Measurements from ENCODE around the gene FGF3. TPM values are rescaled to one million over a fixed set of nuclear protein-coding genes. Genes with fewer than 3 reads are reported as not detected.

Gene FGF3
- total and polyA plus RNA-seq, 10 of the 15 experiments (the other 5 are each of a cell fraction or from before 2014, with no cell fraction given): not detected

DNA sequence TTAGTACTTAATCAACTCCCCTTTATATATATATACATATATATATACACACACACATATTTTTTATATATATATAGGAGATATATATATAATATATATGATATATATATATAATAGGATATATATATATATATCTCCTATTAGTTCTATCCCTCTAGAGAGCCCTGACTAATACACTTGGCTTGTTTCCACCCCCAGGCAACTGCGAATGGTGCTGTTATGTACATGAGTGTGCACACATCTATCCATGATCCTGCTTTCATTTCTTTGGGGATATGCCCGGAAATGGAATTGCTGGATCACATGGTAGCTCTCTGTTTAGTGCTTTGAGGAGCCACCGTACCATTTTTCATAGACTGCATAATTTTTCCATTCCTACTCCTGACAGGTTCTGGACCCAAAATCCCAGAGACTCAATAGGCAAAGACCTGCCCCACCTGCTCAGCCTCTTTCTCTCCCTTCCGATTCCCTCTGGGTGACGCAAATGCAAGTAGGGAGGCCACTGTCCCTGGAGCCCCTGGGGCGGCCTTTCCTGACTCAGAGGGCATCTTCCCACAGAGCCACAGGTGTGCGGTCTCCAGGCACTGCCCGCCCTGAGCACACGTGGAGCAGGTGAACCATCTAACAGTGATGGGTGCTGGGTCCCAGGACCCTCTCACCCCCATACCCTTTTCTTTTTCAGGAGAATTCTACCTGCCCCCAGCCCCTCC, 12.0 kb downstream of the FGF3 start (continued):
- TF ChIP-seq, protein P1, sequence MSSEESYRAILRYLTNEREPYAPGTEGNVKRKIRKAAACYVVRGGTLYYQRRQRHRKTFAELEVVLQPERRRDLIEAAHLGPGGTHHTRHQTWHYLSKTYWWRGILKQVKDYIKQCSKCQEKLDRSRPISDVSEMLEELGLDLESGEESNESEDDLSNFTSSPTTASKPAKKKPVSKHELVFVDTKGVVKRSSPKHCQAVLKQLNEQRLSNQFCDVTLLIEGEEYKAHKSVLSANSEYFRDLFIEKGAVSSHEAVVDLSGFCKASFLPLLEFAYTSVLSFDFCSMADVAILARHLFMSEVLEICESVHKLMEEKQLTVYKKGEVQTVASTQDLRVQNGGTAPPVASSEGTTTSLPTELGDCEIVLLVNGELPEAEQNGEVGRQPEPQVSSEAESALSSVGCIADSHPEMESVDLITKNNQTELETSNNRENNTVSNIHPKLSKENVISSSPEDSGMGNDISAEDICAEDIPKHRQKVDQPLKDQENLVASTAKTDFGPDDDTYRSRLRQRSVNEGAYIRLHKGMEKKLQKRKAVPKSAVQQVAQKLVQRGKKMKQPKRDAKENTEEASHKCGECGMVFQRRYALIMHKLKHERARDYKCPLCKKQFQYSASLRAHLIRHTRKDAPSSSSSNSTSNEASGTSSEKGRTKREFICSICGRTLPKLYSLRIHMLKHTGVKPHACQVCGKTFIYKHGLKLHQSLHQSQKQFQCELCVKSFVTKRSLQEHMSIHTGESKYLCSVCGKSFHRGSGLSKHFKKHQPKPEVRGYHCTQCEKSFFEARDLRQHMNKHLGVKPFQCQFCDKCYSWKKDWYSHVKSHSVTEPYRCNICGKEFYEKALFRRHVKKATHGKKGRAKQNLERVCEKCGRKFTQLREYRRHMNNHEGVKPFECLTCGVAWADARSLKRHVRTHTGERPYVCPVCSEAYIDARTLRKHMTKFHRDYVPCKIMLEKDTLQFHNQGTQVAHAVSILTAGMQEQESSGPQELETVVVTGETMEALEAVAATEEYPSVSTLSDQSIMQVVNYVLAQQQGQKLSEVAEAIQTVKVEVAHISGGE (CRISPR knock-in tag; IDR thresholded peaks at IDR 0.05): no peak
- TF ChIP-seq EP300 (IDR thresholded peaks at IDR 0.05; ENCODE audit: borderline replicate concordance in 1 of 2, control insufficient read depth in 1 of 2, low read depth in 2 of 2, low read length in 2 of 2) (no peak), MYB (IDR thresholded peaks at IDR 0.05; ENCODE audit: borderline replicate concordance, low read depth, low read length) (no peak), SMAD5 (IDR thresholded peaks at IDR 0.05; ENCODE audit: low read depth) (no peak)

DNA sequence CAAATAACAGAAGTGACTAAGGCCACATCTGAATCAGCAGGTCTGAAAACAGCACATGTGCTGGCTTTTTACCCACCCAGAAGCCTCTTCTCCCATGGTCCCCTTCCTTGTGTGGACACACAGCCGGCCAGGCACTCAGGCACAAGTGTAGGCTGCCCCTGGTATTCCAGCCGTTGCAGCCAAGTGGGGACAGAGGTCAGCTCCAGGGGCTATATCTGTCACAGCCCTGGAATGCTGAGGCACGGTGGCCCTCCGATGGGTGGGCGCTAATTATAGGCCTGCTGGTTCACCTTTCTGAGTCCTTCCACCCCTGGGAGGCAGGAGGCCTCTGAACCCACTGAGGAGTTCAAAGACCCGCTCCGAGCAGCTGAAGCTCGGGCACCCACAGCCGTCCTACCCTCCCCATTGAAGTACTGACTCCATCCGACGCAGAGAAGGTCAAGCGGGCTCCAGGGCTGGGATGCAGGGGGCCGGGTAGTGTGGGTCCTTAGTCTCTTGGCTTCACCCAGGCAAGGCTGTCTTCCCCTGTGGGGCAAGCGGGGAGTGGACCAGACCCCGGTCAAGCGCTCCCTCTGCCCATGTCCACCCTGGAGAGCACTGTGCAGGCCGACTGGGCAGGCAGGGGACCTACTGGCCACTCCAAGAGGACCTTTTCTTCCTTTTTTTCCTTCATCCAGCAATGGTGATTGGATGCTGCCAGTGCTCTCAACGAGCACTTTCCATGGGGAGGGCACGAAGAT, 14.3 kb downstream of the FGF3 start:
- Histone ChIP-seq H3K4me1 (ENCODE audit: control insufficient read depth, insufficient read depth, low read length) (no peaks in the 10 kb centered on the region), H4K20me1 (ENCODE audit: control insufficient read depth, insufficient read depth) (no peaks in the 10 kb centered on the region), H3K9ac (ENCODE audit: control insufficient read depth, insufficient read depth, low read length) (no peak overlapping the region), H3K4me2 (ENCODE audit: control insufficient read depth, insufficient read depth) (no peak overlapping the region), H3K9me3 (replicated peaks; ENCODE audit: control insufficient read depth, insufficient read depth, low read length) (no peaks in the 10 kb centered on the region), H2AFZ (ENCODE audit: control insufficient read depth, low read depth, low read length) (no peak overlapping the region), H3K36me3 (ENCODE audit: control insufficient read depth in 2 of 2, insufficient read depth in 2 of 2, low read length in 1 of 2) (no peaks in the 10 kb centered on the region), H3K27me3 (replicated peaks in 1 of 2; ENCODE audit: control insufficient read depth in 2 of 2, insufficient read depth in 2 of 2, low read length in 1 of 2) (peaks cover 0 to 2% of the 10 kb centered on the region in 2 experiments; a peak in 2 of 4 replicates), H3K79me2 (ENCODE audit: control insufficient read depth, insufficient read depth, low read length) (no peaks in the 10 kb centered on the region), H3K4me3 (no peak overlapping the region), H3K27ac (ENCODE audit: control insufficient read depth, insufficient read depth) (no peak overlapping the region)
- FAIRE-seq: no peak
- ChIA-PET SMC1A (ENCODE audit: uncharacterized antibody, unreplicated experiment) (no interaction called here), RAD21 (ENCODE audit: unreplicated experiment) (no interaction called here), POLR2A (no interaction called here), CTCF (no interaction called here)
- intact Hi-C loops (cut with micrococcal nuclease; ENCODE audit: unreplicated experiment) (no loop called here), in situ Hi-C loops (cut with MboI) (no loop called here)
- 36% methylated on average over 19 of the region's 19 CpGs for WGBS (ENCODE audit: insufficient coverage, insufficient replicate concordance, low lambda C conversion rate, missing lambda C conversion rate)
- no peak for ATAC-seq
- no peak for DNase-seq (ENCODE audit: low read depth, low spot score)
- BruUV-seq (replicated peaks): no TSS peak
- TF ChIP-seq ZZZ3 (IDR thresholded peaks at IDR 0.05; ENCODE audit: control insufficient read depth, insufficient read length, low read depth) (no peak), TBL1XR1 (IDR thresholded peaks at IDR 0.05; ENCODE audit: low read depth, low read length) (no peak), STAT3 (IDR thresholded peaks at IDR 0.05; ENCODE audit: low read depth, low read length) (no peak), CHD1 (IDR thresholded peaks at IDR 0.05; ENCODE audit: low read depth, low read length) (no peak)
- TF ChIP-seq, protein P2, sequence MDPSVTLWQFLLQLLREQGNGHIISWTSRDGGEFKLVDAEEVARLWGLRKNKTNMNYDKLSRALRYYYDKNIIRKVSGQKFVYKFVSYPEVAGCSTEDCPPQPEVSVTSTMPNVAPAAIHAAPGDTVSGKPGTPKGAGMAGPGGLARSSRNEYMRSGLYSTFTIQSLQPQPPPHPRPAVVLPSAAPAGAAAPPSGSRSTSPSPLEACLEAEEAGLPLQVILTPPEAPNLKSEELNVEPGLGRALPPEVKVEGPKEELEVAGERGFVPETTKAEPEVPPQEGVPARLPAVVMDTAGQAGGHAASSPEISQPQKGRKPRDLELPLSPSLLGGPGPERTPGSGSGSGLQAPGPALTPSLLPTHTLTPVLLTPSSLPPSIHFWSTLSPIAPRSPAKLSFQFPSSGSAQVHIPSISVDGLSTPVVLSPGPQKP (IDR thresholded peaks at IDR 0.05; ENCODE audit: low read depth, low read length): no peak
- TF ChIP-seq, protein P3, sequence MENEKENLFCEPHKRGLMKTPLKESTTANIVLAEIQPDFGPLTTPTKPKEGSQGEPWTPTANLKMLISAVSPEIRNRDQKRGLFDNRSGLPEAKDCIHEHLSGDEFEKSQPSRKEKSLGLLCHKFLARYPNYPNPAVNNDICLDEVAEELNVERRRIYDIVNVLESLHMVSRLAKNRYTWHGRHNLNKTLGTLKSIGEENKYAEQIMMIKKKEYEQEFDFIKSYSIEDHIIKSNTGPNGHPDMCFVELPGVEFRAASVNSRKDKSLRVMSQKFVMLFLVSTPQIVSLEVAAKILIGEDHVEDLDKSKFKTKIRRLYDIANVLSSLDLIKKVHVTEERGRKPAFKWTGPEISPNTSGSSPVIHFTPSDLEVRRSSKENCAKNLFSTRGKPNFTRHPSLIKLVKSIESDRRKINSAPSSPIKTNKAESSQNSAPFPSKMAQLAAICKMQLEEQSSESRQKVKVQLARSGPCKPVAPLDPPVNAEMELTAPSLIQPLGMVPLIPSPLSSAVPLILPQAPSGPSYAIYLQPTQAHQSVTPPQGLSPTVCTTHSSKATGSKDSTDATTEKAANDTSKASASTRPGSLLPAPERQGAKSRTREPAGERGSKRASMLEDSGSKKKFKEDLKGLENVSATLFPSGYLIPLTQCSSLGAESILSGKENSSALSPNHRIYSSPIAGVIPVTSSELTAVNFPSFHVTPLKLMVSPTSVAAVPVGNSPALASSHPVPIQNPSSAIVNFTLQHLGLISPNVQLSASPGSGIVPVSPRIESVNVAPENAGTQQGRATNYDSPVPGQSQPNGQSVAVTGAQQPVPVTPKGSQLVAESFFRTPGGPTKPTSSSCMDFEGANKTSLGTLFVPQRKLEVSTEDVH (IDR thresholded peaks at IDR 0.05; ENCODE audit: low read depth, partially characterized antibody): no peak
